ENCODE results near the gene ACADM.
A peak's percentile ranks its signal among the peaks of the same experiment; 100 is the strongest.
"Not testable (repeated sequence)": the region's sequence is repeated elsewhere in the genome, so short reads cannot be mapped to it uniquely, and the experiment has no call there.

The ACADM gene

DNA sequence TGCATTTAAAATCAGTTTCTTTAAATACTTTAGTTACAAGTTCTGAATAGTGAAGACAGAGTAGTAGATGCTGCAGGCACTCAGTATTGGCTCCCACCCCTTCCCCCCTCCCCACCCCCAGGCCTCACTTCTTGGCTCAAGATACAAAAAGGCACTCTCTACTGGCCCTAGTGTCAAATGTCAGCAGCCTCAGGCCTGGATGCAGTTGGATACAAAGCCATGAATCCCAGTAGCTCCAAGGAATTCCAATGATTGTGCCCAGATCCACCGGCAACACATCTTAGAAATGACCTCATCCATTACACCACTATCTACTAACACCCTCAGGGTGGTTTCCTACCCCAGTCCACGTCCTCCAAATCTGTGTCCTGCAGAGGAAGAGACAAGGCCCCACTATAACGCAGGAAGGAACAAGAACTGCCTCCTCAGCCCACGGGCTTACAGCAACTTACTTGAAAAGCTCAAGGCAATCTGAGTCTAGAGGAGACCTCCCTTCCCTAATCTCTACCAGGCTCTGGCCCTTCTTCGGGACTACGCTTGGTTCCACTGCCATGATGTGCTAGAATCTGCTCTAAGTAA is 17.6 kb downstream of the ACADM start:
- no peak for DNase-seq

GRCh38 chr1:75745276-75745675 is 20.8 kb downstream of the ACADM start:
- no peak for DNase-seq

DNA sequence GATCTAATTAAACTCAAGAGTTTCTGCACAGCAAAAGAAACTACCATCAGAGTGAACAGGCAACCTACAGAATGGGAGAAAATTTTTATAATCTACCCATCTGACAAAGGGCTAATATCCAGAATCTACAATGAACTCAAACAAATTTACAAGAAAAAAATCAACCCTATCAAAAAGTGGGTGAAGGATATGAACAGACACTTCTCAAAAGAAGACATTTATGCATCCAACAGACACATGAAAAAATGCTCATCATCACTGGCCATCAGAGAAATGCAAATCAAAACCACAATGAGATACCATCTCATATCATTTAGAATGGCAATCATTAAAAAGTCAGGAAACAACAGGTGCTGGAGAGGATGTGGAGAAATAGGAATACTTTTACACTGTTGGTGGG is 32.7 kb downstream of the ACADM start:
- DNase-seq: not testable (repeated sequence)

DNA sequence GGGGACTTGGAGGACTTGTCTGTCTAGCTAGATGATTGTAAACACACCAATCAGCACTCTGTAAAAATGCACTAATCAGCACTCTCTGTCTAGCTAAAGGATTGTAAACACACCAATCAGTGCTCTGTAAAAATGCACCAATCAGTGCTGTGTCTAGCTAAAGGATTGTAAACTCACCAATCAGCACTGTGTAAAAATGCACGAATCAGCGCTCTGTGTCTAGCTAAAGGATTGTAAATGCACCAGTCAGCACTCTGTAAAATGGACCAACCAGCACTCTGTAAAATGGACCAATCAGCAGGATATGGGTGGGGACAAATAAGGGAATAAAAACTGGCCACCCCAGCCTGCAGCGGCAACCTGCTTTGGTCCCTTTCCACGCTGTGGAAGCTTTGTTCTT is 34.0 kb downstream of the ACADM start:
- not testable (repeated sequence) for DNase-seq

- no peak for DNase-seq
These were observed 39.6 kb downstream of the ACADM start for GRCh38 chr1:75764057-75764655.

DNA sequence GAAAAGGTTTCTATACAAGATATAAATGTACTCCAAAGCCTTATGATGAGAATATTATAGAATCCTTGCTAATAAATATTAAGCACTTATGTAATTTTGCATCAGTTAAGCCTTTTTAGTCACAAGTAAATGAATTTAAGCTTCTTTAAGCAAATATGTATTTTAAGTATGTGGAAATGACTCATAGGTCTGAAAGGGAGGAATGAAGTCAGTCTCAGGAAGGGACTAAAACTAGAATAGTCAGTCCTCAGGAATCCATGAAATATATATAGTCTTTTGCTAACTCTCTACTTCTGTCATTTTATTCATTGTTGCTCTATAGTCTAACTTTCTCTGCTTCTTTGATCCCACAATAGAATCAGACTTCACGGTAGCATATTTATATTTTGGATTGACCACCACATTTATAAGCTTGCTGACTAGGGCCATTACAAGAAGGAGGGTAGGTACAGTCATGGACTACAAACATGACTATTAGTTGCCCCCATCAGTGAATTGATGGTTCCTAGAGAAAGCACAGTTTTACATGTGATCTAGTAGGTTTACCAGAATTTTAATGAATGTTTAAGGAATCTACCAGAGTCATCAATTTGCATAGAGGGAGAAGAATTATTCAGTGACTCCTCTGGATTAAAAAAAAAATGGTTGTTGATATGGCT is 41.3 kb downstream of the ACADM start:
- DNase-seq: no peak

DNA sequence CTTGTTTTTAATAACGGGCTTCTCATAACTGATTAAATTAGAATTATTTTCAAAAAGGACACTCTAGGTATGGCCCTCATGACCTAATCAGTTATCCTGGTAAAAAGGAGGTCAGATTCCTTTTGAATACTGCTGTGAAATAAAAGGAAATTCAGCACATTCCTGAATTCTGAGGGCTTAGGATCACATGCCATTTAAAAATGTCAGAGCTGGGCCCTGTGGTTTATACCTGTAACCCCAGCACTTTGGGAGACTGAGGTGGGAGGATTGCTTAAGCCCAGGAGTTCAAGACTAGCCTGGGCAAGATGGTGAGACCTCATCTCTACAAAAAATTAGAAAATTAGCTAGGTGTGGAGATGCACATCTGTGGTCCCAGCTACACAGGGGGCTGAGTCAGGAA is 43.5 kb downstream of the ACADM start:
- DNase-seq: no peak

GRCh38 chr1:75770761-75771160 is 46.3 kb downstream of the ACADM start:
- DNase-seq: no peak

DNA sequence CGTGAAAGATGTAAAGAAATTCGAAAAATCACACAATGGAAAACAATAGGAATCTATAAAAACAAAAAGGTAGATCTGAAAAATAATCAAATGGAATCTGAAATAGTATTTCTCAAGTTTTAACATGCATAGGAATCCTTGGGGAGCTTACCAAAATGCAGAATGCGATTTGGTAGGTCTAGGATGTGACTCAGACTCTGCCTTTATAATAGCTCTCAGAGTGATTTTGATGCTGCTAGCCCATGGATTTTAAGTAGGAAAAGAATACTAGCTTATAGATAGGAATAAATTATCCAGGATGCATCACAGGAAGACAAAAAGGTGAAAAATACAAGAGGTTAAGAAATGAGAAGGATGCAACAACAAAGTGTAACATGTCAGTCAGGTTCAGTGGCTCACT is 47.5 kb downstream of the ACADM start:
- no peak for DNase-seq

DNA sequence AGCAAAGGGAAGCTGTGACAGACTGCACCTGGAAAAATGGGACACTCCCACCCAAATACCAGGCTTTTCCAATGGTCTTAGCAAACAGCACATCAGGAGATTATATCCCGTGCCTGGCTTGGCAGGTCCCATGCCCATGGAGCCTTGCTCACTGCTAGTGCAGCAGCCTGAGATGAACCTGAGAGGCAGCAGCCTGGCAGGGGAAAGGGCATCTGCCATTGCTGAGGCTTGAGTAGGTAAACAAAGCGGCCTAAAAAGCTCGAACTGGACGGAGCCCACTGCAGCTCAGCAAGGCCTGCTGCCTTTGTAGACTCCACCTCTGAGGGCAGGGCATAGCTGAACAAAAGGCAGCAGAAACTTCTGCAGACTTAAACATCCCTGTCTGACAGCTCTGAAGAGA is 53.3 kb downstream of the ACADM start:
- not testable (repeated sequence) for DNase-seq

DNA sequence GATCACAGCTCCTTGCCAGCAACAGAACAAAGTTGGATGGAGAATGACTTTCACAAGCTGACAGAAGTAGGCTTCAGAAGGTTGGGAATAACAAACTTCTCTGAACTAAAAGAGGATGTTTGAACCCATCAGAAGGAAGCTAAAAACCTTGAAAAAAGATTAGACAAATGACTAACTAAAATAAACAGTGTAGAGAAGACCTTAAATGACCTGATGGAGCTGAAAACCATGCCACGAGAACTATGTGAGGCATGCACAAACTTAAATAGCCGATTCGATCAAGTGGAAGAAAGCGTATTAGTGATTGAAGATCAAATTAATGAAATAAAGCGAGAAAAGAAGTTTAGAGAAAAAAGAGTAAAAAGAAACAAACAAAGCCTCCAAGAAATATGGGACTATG is 54.2 kb downstream of the ACADM start:
- DNase-seq: not testable (repeated sequence)

DNA sequence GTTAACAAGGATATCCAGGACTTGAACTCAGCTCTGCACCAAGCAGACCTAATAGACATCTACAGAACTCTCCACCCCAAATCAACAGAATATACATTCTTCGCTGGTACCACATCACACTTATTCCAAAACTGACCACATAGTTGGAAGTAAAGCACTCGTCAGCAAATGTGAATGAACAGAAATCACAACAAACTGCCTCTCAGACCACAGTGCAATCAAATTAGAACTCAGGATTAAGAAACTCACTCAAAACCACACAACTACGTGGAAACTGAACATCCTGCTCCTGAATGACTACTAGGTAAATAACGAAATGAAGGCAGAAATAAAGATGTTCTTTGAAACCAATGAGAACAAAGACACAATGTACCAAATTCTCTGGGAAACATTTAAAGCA is 55.7 kb downstream of the ACADM start:
- DNase-seq: not testable (repeated sequence)

- DNase-seq: not testable (repeated sequence)
These were observed 59.4 kb downstream of the ACADM start for GRCh38 chr1:75783920-75784319.

- no peak for DNase-seq
These were observed 60.9 kb downstream of the ACADM start for GRCh38 chr1:75785320-75785982.

- peak; percentile 97 for DNase-seq
These were observed 61.7 kb downstream of the ACADM start, which contains the start of gene RABGGTB for GRCh38 chr1:75785983-75786853. TSS of gene RABGGTB (plus strand) at chr1:75786256. CDS start at chr1:75786272, 16 bp downstream.

DNA sequence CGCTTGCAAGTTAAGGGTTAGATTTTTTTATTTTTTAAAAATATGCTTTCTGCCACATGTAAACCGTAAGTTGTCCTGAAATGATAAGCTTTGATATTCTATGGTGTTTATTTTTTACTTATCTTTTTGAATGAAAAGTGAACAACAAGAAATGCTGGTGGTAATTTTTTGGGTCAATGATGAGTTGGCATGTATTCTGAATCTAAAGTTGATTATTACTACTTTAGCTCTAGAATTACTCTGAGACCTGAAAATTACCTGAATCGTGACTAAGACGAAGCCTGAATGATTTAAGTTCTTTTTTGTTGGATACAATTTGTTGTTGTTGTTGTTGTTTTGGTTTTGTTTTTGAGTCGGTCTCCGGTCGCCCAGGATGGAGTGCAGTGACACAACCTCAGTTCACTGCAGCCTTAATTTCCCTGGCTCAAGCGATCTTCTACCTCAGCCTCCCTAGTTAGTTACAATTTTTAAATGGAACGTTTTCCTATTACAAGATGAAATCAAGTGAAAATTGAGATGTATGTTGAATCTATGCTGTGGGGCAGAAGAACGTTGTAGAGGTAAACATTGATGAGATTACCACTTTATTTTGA is 62.5 kb downstream of the ACADM start:
- DNase-seq: no peak

GRCh38 chr1:75787524-75787923 is 63.0 kb downstream of the ACADM start:
- no peak for DNase-seq

DNA sequence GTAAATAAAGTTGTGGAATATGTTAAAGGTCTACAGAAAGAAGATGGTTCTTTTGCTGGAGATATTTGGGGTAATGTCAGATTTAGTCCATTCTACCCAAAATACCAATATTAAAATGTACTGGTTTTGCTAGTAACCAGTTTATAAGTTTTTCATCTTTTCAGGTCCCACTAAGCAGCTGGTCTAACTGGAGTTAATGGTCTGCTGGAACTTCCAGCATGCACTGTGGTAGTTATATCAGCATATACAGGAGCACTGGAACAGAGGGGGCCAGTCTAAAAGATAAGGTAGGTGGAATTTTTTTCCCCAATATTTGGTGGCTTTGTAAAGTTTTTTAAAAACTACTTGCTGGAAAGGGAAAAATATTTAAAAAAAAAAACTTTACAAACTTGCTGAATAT is 65.5 kb downstream of the ACADM start:
- DNase-seq: no peak

DNA sequence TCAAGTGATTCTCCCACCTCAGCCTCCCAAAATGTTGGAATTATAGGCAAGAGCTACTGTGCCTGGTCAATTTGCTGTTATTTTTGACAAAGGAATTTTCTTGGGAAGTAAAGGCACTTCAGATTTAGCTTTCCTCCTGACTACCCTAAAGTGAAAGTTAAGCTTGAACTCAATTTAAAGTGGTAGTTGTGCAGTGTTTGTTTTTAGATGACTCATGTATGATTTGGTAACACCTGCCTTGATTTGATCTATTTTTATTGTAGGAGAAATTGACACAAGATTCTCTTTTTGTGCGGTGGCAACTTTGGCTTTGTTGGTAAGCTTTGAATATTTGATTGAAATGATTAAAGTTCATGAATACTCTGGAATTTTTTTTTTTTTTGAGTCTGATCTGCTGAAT is 66.5 kb downstream of the ACADM start:
- DNase-seq: no peak

DNA sequence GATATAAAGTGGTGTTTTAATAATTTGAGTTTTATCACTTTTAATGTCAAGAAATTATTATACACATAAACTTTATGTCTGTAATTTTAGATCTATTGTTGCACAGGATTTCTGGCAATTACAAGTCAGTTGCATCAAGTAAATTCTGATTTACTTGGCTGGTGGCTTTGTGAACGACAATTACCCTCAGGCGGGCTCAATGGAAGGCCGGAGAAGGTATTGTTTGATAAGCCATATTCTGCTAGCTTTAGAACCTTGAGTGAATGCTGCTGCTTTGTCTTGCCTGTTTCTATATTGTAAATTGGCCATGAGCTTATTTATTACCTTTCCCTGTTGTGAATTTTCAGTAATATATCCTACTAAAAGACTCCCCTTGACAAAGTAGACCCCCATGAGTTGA is 67.6 kb downstream of the ACADM start:
- DNase-seq: no peak

DNA sequence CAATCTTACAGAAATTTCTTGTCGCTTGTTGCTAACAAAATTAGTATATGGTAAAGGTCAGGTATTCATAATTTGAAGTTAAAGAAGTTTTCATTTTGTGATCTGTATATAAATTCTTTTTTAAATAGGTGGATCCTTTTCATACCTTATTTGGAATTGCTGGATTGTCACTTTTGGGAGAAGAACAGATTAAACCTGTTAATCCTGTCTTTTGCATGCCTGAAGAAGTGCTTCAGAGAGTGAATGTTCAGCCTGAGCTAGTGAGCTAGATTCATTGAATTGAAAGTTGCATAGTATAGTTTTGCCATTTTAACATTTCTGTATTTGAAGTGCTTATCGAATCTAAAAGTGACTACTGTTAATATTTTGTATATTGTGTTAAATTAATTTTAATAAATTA is 69.9 kb downstream of the ACADM start:
- DNase-seq: no peak

- DNase-seq: no peak
These were observed 71.2 kb downstream of the ACADM start for GRCh38 chr1:75795703-75796193.

Data from femur (tissue), 1 donor.